ENCODE measurements around the gene TMEM183A.
"Not testable (repeated sequence)": the region's sequence is repeated elsewhere in the genome, so short reads cannot be mapped to it uniquely, and the experiment has no call there.

Gene TMEM183A

DNA sequence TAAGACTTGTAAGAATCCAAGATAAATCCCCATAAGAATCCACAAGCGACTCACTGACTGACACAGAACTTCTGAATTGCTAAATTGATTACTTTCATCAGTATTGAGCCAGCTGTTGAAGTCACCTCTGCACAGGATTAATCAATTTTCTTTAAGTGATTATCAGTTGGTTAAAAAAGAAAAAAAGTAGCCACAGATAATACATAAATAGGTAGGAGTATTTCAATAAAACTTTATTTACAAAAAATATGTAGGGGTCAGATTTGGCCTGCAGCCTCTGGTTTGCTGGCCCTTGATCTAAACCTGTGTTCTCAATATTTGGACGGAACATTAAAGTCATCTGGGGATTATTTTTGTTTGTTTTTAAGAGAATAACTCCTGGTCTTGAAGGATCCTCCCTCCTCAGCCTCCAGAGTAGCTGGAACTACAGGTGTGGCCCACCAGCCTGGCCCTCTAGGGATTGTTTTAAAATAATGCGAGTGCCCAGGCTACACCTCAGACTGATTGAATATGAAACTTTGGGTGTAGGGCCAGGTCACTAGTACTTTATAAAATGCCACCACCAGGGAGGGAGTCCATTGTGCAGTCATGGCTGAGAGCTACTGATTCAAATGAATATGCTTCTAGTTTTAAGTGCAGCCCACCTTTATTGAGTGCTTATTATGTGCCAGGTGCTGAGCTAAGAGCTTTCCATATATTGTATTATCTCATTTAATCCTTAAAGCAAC is 6.8 kb upstream of the TMEM183A start:
- ChIA-PET CTCF (interaction anchor here (0.8 to 3.8 kb wide), 20 partner anchors 8 to 267 kb away, joined by 3 to 55 read pairs (median 4); partner anchors contain the start of genes CYB5R1, PPFIA4 and TMEM183A), POLR2A (interaction anchor here (0.6 kb wide), 1 partner anchor 327 kb away, joined by 3 read pairs; no protein-coding TSS in a partner anchor)
- TF ChIP-seq, protein P1, sequence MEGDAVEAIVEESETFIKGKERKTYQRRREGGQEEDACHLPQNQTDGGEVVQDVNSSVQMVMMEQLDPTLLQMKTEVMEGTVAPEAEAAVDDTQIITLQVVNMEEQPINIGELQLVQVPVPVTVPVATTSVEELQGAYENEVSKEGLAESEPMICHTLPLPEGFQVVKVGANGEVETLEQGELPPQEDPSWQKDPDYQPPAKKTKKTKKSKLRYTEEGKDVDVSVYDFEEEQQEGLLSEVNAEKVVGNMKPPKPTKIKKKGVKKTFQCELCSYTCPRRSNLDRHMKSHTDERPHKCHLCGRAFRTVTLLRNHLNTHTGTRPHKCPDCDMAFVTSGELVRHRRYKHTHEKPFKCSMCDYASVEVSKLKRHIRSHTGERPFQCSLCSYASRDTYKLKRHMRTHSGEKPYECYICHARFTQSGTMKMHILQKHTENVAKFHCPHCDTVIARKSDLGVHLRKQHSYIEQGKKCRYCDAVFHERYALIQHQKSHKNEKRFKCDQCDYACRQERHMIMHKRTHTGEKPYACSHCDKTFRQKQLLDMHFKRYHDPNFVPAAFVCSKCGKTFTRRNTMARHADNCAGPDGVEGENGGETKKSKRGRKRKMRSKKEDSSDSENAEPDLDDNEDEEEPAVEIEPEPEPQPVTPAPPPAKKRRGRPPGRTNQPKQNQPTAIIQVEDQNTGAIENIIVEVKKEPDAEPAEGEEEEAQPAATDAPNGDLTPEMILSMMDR (IDR thresholded peaks at IDR 0.05; ENCODE audit: control extremely low read depth, extremely low read depth, low read depth, missing control alignments): no peak
- DNase-seq (ENCODE audit: extremely low spot score): no peak

DNA sequence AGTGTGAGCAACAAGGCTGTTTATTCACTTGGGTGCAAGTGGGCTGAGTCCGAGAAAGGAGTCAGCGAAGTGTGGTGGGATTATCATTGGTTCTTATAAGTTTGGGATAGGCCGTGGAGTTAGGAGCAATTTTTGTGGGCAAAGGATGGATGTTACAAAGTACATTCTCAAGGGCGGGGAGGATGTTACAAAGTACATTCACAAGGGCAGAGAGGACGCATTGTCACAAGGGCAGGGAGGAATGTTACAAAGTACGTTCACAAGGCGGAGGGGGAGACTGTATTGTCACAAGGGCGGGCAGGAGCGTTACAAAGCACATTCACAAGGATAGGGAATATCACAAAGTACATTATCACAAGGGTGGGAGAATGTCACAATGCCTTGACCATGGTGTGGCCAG is 5.2 kb upstream of the TMEM183A start:
- no peak for DNase-seq (ENCODE audit: extremely low spot score)
- TF ChIP-seq, protein P1 (IDR thresholded peaks at IDR 0.05; ENCODE audit: control extremely low read depth, extremely low read depth, low read depth, missing control alignments): no peak
- ChIA-PET CTCF (interaction anchor here (1.2 kb wide), 1 partner anchor 265 kb away, joined by 3 read pairs; no protein-coding TSS in a partner anchor), POLR2A (no interaction called here)

DNA sequence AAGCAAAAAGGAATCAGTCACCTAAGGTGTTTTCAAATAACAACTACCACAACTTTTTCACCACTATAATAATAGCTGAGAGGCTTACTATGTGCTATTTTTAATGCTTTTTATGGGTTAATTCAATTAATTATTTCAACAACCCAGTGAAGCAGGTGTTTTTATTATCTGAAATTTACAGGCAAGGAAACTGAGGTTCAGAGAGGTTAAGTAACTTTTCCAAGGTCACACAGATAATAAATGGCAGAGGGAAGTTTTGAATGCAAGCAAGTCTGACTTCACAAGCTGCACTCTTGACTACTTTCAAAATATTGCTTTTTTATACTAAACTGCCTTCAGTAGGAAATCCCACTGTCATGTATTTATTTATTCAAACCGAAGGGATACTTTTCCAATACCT is 4.2 kb upstream of the TMEM183A start:
- TF ChIP-seq, protein P1 (IDR thresholded peaks at IDR 0.05; ENCODE audit: control extremely low read depth, extremely low read depth, low read depth, missing control alignments): no peak
- ChIA-PET CTCF (no interaction called here), POLR2A (no interaction called here)
- no peak for DNase-seq (ENCODE audit: extremely low spot score)

DNA sequence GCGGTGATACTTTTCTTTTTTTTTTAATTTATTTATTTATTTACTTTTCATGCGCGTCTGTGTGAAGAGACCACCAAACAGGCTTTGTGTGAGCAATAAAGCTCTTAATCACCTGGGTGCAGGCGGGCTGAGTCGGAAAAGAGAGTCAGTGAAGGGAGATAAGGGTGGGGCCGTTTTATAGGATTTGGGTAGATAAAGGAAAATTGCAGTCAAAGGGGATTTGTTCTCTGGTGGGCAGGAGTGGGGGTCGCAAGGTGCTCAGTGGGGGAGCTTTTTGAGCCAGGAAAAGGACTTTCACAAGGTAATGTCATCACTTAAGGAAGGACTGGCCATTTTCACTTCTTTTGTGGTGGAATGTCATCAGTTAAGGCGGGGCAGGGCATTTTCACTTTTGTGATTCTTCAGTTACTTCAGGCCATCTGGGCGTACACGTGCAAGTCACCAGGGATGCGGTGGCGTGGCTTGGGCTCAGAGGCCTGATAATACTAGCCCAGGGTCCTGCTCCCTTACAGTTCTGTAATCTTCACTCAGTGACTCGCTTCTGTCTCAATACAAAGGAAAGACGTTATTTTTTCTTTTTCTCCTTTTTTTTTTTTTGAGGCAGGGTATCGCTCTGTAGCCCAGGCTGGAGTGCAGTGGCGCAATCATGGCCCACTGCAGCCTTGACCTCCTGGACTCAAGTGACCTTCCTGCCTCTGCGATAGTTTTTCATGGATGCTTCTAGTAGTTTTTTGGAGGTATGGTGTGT is 1.6 kb upstream of the TMEM183A start:
- DNase-seq (ENCODE audit: extremely low spot score); POLR2A ChIA-PET: not testable (repeated sequence)
- CTCF ChIA-PET: interaction anchor here (1.2 to 2.0 kb wide), 3 partner anchors 26 to 267 kb away, joined by 3 to 5 read pairs (median 4); partner anchors contain the start of gene KLHL12

DNA sequence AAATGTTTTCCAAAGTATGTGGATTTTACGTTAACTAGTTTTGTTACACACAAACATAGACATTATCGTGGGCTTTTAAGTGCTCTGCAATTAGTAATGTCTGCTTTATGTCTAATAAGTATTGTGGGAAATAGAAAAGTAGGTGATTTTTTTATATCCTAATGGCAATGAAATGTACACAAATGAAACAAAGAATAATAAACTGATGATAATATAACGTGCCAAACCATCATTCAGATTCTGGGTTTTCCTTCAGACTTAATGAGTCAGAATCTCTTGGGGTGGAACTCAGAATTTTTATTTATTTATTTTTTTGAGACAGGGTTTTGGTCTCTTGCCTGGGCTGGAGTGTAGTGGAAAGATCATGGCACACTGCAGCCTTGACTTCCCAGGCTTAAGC is 2.0 kb downstream of the TMEM183A start:
- DNase-seq (ENCODE audit: extremely low spot score): no peak
- ChIA-PET CTCF (interaction anchor here (1.1 to 4.6 kb wide), 5 partner anchors 10 to 289 kb away, joined by 3 to 26 read pairs (median 4); no protein-coding TSS in a partner anchor), POLR2A (interaction anchor here (1.4 kb wide), 1 partner anchor 296 kb away, joined by 6 read pairs; no protein-coding TSS in a partner anchor)
- TF ChIP-seq, protein P1 (IDR thresholded peaks at IDR 0.05; ENCODE audit: control extremely low read depth, extremely low read depth, low read depth, missing control alignments): no peak

DNA sequence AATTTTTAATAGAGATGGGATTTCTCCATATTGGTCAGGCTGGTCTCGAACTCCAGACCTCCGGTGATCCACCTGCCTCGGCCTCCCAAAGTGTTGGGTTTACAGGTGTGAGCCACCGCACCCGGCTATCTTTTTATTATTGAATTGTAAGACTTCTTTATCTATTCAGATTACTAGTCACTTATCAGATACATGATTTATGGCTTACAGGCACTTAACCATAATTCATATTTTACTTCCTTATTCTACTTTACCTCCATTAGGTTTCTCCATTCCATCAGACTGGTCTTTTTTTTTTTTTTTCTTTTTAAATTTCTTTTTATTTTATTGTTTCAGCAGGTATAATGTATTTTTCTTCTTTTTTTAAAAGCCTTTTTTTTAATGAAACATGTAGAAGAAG is 4.4 kb downstream of the TMEM183A start:
- ChIA-PET POLR2A (no interaction called here), CTCF (no interaction called here)
- TF ChIP-seq, protein P1 (IDR thresholded peaks at IDR 0.05; ENCODE audit: control extremely low read depth, extremely low read depth, low read depth, missing control alignments): no peak
- DNase-seq (ENCODE audit: extremely low spot score): no peak
